Smooth muscle cell of the brain vasculature (primary cell): Measurements from ENCODE around the gene LTB4R2.
"Not testable (repeated sequence)": the region's sequence is repeated elsewhere in the genome, so short reads cannot be mapped to it uniquely, and the experiment has no call there.

Experiments used
- DNase-seq: peaks from one replicate; pipeline ENCODE4 v3.0.0-alpha.2; 2012; ENCODE audit warnings: low read depth, low spot score

Gene LTB4R2

DNA sequence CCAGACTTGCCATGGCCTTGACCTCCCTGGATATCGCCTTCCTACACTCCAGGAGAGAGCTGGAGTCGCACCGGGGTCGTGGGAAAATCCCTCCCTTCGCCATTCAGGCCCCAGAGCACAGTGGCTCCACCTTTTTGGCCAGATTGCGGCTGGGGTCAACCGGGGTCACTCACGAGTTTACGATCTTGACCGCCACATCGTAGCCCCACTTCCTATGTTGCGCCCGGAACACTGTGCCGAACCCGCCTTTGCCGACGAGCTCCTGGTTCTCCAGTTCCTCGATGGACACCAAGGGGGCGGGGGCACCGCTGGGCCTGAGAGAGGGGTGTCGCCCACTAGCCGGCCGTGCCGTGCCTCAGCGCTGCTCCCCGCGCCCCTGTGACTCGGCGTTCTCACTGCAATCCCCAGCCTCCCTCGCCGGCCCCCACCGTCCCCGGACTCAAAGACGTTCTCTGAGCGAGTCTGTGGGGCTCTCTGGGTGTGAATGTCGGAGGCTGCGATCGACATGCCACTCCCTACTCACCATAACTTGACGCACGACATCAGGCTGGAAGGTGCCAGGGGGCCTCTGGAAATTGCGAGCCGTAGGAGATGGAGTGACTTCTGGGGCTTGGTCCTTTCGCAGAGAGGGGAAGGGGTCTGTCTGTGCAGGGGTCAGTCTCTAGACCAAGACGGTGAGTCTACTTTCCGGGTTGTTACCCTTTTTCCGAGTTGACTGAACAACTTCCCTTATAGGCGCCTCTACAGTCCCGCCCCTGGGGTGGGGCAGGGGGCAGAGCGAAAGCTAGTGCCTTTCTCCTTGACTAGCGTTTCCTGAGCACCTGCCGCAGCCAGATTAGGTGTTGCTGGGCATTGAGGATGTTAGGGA is 29.6 kb downstream of the LTB4R2 start, which contains the start of gene RIPK3:
TSS of gene RIPK3 (minus strand) at position 708 of the 868 bp plus-strand sequence. CDS start at position 543, 165 bp downstream.
- DNase-seq = no peak

- DNase-seq = no peak
These were observed 30.7 kb downstream of the LTB4R2 start for GRCh38 chr14:24340606-24341005.

DNA sequence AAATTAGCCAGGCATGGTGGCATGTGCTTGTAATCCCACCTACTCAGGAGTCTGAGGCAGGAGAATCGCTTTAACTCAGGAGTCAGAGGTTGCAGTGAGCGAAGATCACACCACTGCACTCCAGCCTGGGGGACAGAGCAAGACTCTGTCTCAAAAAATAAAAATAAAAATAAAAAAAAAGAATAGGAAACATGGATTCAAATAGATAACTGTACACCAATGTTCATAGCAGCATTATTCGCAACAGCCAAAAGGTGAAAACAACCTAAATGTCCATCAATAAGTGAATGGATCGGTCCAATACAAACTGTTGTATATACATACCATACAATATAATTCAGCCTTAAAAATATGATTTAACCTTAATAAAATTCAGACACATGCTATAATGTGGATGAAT is 32.9 kb downstream of the LTB4R2 start:
- no peak for DNase-seq

DNA sequence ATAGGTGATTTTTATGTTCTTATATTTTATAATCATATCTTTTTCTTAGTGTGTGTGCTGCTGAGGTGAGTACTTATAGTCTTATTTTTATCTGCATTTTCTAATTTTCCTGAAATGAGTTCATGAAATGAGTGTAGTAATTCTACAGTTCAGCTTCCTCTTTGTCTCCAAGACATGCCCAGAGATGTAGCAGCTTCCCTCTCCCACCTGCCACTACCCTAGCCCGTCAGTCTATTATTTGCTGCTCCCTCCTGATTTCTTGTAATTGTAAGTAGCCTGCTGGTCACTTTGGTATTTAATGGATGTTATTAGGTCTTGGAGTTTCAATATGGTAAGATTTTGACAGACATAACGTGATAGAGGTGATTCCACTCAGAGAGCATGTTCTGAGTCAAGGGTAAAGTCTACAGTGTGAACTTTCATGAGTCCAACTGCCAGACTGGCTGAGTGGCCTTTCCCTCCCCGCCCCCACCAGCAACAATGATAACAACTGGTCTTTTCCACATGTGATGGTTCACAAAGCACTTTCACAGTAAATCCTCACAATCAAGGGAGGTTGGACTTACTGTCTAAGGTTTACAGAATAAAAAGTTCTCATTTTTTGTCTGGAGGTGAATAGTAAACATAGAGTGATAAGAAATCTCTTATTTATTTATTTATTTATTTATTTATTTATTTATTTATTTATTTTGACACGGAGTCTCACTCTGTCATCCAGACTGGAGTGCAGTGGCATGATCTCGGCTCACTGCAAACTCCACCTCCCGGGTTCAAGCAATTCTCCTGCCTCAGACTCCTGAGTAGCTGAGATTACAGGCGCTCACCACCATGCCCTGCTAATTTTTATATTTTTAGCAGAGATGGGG is 34.1 kb downstream of the LTB4R2 start:
- no peak for DNase-seq

GRCh38 chr14:24347134-24347533 is 37.2 kb downstream of the LTB4R2 start:
- DNase-seq = no peak

- DNase-seq = no peak
These were observed 38.2 kb downstream of the LTB4R2 start for GRCh38 chr14:24348186-24348585.

DNA sequence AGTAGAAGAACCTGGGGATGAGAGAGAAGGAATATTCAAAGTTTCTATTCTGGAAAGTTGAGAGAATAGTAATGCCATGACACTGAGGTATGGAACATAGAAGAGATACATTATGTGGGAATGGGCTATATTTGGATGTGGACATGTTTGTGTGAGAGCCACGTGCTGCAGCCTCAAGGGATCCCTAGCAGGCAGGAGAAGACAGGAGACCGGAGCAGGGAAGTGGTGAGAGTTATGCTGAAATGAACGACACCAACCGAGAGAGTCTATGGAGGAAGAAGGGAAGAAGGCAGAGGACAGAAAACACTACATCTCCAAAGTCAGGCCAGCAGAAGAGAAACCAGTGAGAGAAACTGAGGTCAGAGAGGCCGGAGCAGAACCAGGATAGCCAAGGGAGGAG is 39.8 kb downstream of the LTB4R2 start:
- DNase-seq = no peak

DNA sequence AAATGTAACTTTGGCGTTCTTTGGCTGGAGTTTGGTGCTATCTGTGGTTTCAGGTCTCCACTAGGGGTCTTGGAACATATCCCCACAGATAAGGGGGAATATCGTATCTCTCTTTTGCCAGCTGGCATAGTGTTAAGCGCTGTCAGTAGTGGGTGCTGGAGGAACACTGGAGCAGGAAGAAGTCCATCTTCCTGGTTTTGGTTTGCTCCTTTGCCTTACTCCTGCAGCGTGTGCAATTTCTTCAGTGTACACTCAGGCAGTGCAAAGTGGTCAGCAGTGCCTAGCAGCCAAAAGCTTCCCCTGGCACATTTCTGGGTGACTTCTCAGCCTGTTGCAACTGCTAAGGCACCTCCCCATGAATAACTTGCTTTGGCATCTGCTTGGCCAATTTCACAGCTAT is 41.6 kb downstream of the LTB4R2 start:
- DNase-seq = no peak

DNA sequence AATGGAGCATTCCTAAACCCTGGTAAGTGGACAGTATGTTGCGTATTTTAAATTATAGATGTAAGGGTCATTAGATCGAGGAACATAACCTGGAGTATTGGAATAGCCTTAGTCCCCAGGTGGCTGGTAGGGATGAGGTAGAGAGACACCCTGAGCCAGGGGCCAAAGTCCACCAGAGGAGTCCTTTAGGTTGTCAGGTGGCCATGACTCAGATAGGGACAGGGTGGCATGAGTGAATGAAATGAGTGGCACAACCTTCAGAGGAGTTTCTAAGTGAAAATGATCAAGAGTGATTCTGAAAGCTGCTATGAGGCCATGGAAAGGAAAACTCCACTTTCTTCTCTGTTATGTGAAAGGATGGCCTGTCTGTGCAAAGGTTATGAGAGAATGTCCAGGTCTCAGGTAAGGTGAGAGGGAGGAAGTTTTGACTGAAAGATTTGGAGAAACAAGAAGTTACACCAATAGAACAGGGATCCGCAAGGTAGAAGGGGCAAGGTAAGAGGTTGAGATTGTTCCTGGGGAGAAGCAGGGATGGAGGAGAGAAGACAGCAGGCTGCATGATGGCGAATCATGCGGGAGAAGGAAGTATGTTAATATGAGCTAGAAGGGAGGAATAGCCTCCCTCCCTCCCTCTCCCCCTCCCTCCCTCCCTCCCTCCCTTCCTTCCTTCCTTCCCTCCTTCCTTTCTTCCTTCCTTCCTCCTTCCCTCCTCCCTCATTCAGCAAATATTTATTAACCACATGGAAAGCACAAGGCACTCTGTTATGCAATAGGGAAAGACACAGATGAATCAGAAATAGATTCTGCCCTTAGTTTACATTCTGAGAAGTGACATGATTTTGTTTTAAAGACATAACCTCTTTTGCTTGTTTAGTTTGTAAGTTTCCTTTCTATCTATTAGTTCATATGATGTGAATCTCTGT is 43.9 kb downstream of the LTB4R2 start:
- no peak for DNase-seq

- not testable (repeated sequence) for DNase-seq
These were observed 44.5 kb downstream of the LTB4R2 start for GRCh38 chr14:24354482-24354825.

DNA sequence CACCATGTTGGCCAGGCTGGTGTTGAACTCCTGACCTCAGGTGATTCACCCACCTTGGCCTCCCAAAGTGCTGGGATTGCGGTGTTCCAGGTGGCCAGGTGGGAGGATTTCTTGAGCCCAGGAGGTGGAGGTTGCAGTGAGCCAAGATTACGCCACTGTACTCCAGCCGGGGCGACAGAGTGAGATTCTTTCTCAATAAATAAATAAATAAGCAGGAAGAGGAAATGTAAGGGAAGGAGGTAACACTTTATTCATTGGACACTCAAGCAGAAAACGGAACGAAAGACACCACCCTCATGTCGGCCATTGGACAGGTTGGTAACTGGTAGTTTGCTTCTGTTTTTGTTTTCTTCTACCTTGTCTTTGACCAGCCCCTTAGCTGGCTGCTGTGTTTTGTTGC is 45.1 kb downstream of the LTB4R2 start:
- DNase-seq = no peak

DNA sequence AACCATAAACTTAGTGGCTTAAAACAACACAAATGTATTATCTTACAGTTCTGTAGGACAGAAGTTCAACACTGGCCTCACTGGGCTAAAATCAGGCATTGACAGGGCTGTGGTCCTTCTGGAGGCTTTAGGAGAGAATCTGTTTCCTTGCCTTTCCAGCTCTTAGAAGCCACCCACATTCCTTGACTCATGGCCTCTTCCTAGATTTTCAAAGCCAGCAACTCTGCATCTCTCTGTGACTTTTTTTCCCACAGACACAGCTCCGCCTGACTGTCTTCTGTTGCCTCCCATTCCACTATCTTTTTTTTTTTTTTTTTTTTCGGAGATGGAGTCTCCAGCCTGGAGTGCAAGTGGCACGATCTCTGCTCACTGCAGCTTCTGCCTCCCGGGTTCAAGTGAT is 46.3 kb downstream of the LTB4R2 start:
- DNase-seq = no peak

GRCh38 chr14:24360281-24360680 is 50.3 kb downstream of the LTB4R2 start:
- DNase-seq = no peak

DNA sequence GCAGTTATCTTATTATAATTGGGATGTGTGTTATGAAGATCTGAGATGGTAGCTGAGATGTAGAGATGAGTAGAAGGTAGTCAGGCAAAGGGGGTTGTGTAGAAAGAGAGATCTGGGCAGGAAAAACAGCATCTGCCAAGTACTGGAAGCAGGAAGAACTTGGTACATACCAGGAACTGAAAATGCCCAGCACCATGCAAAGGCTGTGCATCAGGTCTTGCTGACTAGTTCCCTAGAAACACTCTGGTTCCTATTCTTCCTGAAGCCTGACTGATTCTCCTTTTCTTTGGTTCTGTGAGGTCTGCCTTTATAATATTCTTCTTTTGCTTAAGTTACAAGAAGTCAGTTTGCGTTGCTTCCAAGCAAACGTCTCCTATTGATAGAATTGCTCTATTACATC is 51.4 kb downstream of the LTB4R2 start:
- no peak for DNase-seq
